ENCODE results near the gene TNFAIP3.

Gene TNFAIP3

GRCh38 chr6:137845460-137845859 lies 21.6 kb upstream of the TNFAIP3 start:
- no peak for DNase-seq

- no peak for DNase-seq
These were observed 20.8 kb upstream of the TNFAIP3 start for GRCh38 chr6:137846274-137846673.

- peak; percentile 51 for DNase-seq
These were observed 20.2 kb upstream of the TNFAIP3 start for GRCh38 chr6:137846772-137847313.

- no peak for DNase-seq
These were observed 19.3 kb upstream of the TNFAIP3 start for GRCh38 chr6:137847748-137848147.

- DNase-seq, result no peak
These were observed 18.4 kb upstream of the TNFAIP3 start for GRCh38 chr6:137848672-137849071.

GRCh38 chr6:137849181-137849980 lies 17.7 kb upstream of the TNFAIP3 start:
- no peak for DNase-seq

GRCh38 chr6:137849981-137850714 lies 16.9 kb upstream of the TNFAIP3 start:
- DNase-seq, result no peak

- no peak for DNase-seq
These were observed 16.1 kb upstream of the TNFAIP3 start for GRCh38 chr6:137850816-137851602.

- DNase-seq, result no peak
These were observed 15.4 kb upstream of the TNFAIP3 start for GRCh38 chr6:137851669-137852068.

- no peak for DNase-seq
These were observed 14.7 kb upstream of the TNFAIP3 start for GRCh38 chr6:137852346-137852745.

GRCh38 chr6:137852811-137853210 lies 14.2 kb upstream of the TNFAIP3 start:
- no peak for DNase-seq

- DNase-seq, result no peak
These were observed 13.4 kb upstream of the TNFAIP3 start for GRCh38 chr6:137853569-137854213.

GRCh38 chr6:137856138-137856898 lies 10.7 kb upstream of the TNFAIP3 start:
- no peak for DNase-seq

- no peak for DNase-seq
These were observed 8.0 kb upstream of the TNFAIP3 start for GRCh38 chr6:137859025-137859424.

- DNase-seq, result no peak
These were observed 6.6 kb upstream of the TNFAIP3 start for GRCh38 chr6:137860394-137861005.

- no peak for DNase-seq
These were observed 5.3 kb upstream of the TNFAIP3 start for GRCh38 chr6:137861550-137862337.

- no peak for DNase-seq
These were observed 4.5 kb upstream of the TNFAIP3 start for GRCh38 chr6:137862419-137863090.

- DNase-seq, result no peak
These were observed 3.8 kb upstream of the TNFAIP3 start for GRCh38 chr6:137863091-137863797.

- no peak for DNase-seq
These were observed 2.1 kb upstream of the TNFAIP3 start for GRCh38 chr6:137864812-137865508.
